WTC11 (cell line): Measurements from ENCODE around the gene UBE3A. TPM values are rescaled to one million over a fixed set of nuclear protein-coding genes. Genes with fewer than 3 reads are reported as not detected.

Experiments used
- ATAC-seq: fragments of 200-7000 bp; cut with Tn5 transposase; 2 replicates; pipeline ENCODE4 v1.10.0; 2021; ENCODE audit warnings: mild to moderate bottlenecking, moderate library complexity
- CTCF ChIA-PET: fragments of 300-600 bp; sonication (Branson Sonifier 250); formaldehyde crosslinking; loops from one replicate; lab custom pipeline; 2021; ENCODE audit warnings: antibody characterized with exemption; lab: Charles Lee
- POLR2A ChIA-PET: fragments of 350-600 bp; sonication (Branson Sonifier 250); formaldehyde crosslinking; loops from one replicate; lab custom pipeline; 2021; ENCODE audit warnings: antibody characterized with exemption; lab: Charles Lee
- DNase-seq: peaks from one replicate; pipeline ENCODE4 v3.0.0; 2021; ENCODE audit warnings: low spot score
- H3K27ac Mint-ChIP-seq: 2 replicates; pipeline ENCODE4 v1.8.0; 2021; ENCODE audit warnings: mixed read lengths
- H3K27me3 Mint-ChIP-seq: 2 replicates; pipeline ENCODE4 v1.8.0; 2021; ENCODE audit warnings: low read depth, mild to moderate bottlenecking, moderate library complexity, mixed read lengths
- H3K36me3 Mint-ChIP-seq: 2 replicates; pipeline ENCODE4 v1.8.0; 2021; ENCODE audit warnings: mixed read lengths
- H3K4me1 Mint-ChIP-seq: 2 replicates; pipeline ENCODE4 v1.8.0; 2022; ENCODE audit warnings: mixed read lengths
- H3K4me3 Mint-ChIP-seq: 2 replicates; pipeline ENCODE4 v1.8.0; 2021; ENCODE audit warnings: mild to moderate bottlenecking, moderate library complexity, mixed read lengths
- H3K9me3 Mint-ChIP-seq: 2 replicates; pipeline ENCODE4 v1.8.0; 2021; ENCODE audit warnings: mixed read lengths
- CBFB ChIP-seq: sonication (generic); formaldehyde crosslinking; IDR thresholded peaks from 2 replicates; pipeline ENCODE4 v1.8.1; 2022; ENCODE audit warnings: mild to moderate bottlenecking, low read depth, missing genetic modification reagents
- CDX4 ChIP-seq: fragments of 250-450 bp; sonication (Bioruptor Pico); IDR thresholded peaks from 2 replicates; pipeline ENCODE4 v1.9.0; 2021; ENCODE audit warnings: moderate library complexity, mild to moderate bottlenecking, inconsistent platforms, borderline replicate concordance
- ERG ChIP-seq: fragments of 250-450 bp; sonication (Bioruptor Pico); IDR thresholded peaks from 2 replicates; pipeline ENCODE4 v1.8.0; 2021; ENCODE audit warnings: mild to moderate bottlenecking
- ESRRA ChIP-seq: sonication (generic); formaldehyde crosslinking; IDR thresholded peaks from 2 replicates; pipeline ENCODE4 v1.8.1; 2022; ENCODE audit warnings: mild to moderate bottlenecking, missing genetic modification reagents, borderline replicate concordance
- FOXP1 ChIP-seq: sonication (generic); formaldehyde crosslinking; IDR thresholded peaks from 2 replicates; pipeline ENCODE4 v1.8.0; 2022; ENCODE audit warnings: missing genetic modification reagents, mild to moderate bottlenecking, moderate library complexity, borderline replicate concordance
- FOXP4 ChIP-seq: sonication (generic); formaldehyde crosslinking; IDR thresholded peaks from 2 replicates; pipeline ENCODE4 v1.8.0; 2022; ENCODE audit warnings: mild to moderate bottlenecking, missing genetic modification reagents
- GABPB1 ChIP-seq: sonication (generic); formaldehyde crosslinking; IDR thresholded peaks from 2 replicates; pipeline ENCODE4 v1.8.1; 2023; ENCODE audit warnings: mild to moderate bottlenecking, missing genetic modification reagents
- GRHL2 ChIP-seq: fragments of 250-450 bp; sonication (Bioruptor Pico); IDR thresholded peaks from 2 replicates; pipeline ENCODE4 v1.8.0; 2022; ENCODE audit warnings: mild to moderate bottlenecking, moderate library complexity; ENCODE audit not compliant: insufficient replicate concordance, severe bottlenecking
- GTF2I ChIP-seq: fragments of 250-450 bp; sonication (Bioruptor Pico); conservative IDR thresholded peaks from 2 replicates; pipeline ENCODE4 v1.4.0; 2021; ENCODE audit warnings: mild to moderate bottlenecking
- HMGA2 ChIP-seq: fragments of 250-450 bp; sonication (Bioruptor Pico); IDR thresholded peaks from 2 replicates; pipeline ENCODE4 v1.4.0; 2021; ENCODE audit warnings: mild to moderate bottlenecking, moderate library complexity
- JAZF1 ChIP-seq: fragments of 250-450 bp; sonication (Bioruptor Pico); IDR thresholded peaks from 2 replicates; pipeline ENCODE4 v1.9.0; 2021; ENCODE audit warnings: moderate library complexity, mild to moderate bottlenecking, inconsistent platforms
- NFYB ChIP-seq: sonication (generic); formaldehyde crosslinking; conservative IDR thresholded peaks from 2 replicates; pipeline ENCODE4 v1.8.0; 2022; ENCODE audit warnings: low read depth, missing genetic modification reagents
- NR2C2 ChIP-seq: sonication (generic); formaldehyde crosslinking; IDR thresholded peaks from 2 replicates; pipeline ENCODE4 v1.8.0; 2022; ENCODE audit warnings: mild to moderate bottlenecking, missing genetic modification reagents
- NR3C1 ChIP-seq: sonication (generic); formaldehyde crosslinking; conservative IDR thresholded peaks from 2 replicates; pipeline ENCODE4 v1.8.1; 2023; ENCODE audit warnings: low read depth, mild to moderate bottlenecking, missing genetic modification reagents
- PRDM15 ChIP-seq: sonication (generic); formaldehyde crosslinking; IDR thresholded peaks from 2 replicates; pipeline ENCODE4 v1.8.0; 2022; ENCODE audit warnings: missing genetic modification reagents
- PRRX2 ChIP-seq: fragments of 250-450 bp; sonication (Bioruptor Pico); IDR thresholded peaks from 2 replicates; pipeline ENCODE4 v1.8.0; 2021; ENCODE audit warnings: mild to moderate bottlenecking
- SOX15 ChIP-seq: fragments of 250-450 bp; sonication (Bioruptor Pico); IDR thresholded peaks from 2 replicates; pipeline ENCODE4 v1.9.0; 2021; ENCODE audit warnings: mild to moderate bottlenecking
- ZMAT4 ChIP-seq: fragments of 250-450 bp; sonication (Bioruptor Pico); IDR thresholded peaks from 2 replicates; pipeline ENCODE4 v1.9.0; 2021; ENCODE audit warnings: mild to moderate bottlenecking
- ZNF121 ChIP-seq: sonication (generic); formaldehyde crosslinking; IDR thresholded peaks from 2 replicates; pipeline ENCODE4 v1.8.0; 2023; ENCODE audit warnings: missing genetic modification reagents
- ZNF423 ChIP-seq: fragments of 250-450 bp; sonication (Bioruptor Pico); IDR thresholded peaks from 2 replicates; pipeline ENCODE4 v2.1.2; 2022; ENCODE audit warnings: mild to moderate bottlenecking, moderate library complexity
- ZNF425 ChIP-seq: fragments of 250-450 bp; sonication (Bioruptor Pico); conservative IDR thresholded peaks from 2 replicates; pipeline ENCODE4 v1.9.0; 2021; ENCODE audit warnings: mild to moderate bottlenecking
- total RNA-seq: library from RNA; stranded (reverse); gene quantifications from 3 replicates; pipeline ENCODE4 v1.2.3, GENCODE V29; 2021
- TF ChIP-seq, protein P1 (sequence below): sonication (generic); formaldehyde crosslinking; IDR thresholded peaks from 2 replicates; pipeline ENCODE4 v1.8.1; 2022; ENCODE audit warnings: low read depth, missing genetic modification reagents, borderline replicate concordance

Gene UBE3A
- total RNA-seq, 1 experiment from 2014 or later = 120 TPM

GRCh38 chr15:25347707-25348106, 91.1 kb downstream of the UBE3A start:
- POLR2A ChIA-PET = no interaction called here

GRCh38 chr15:25346371-25346770, 92.5 kb downstream of the UBE3A start:
- H3K27me3 Mint-ChIP-seq = no peaks in the 10 kb centered on the region
- no peak overlapping the region for H3K4me3 Mint-ChIP-seq
- H3K4me1 Mint-ChIP-seq = peaks cover 49% of the 10 kb centered on the region
- CTCF ChIA-PET = no interaction called here
- H3K27ac Mint-ChIP-seq = peak overlapping the region; percentile 9; the same call in 1 of the 2 replicates
- no peak for ATAC-seq
- DNase-seq = no peak
- peaks cover 39% of the 10 kb centered on the region for H3K36me3 Mint-ChIP-seq
- H3K9me3 Mint-ChIP-seq = peaks cover 15% of the 10 kb centered on the region
- POLR2A ChIA-PET = no interaction called here
- TF ChIP-seq ERG (CRISPR knock-in tag) = no peak
- no peak for TF ChIP-seq ZNF121
- no peak for TF ChIP-seq PRDM15 (CRISPR knock-in tag)
- no peak for TF ChIP-seq JAZF1 (CRISPR knock-in tag)
- no peak for TF ChIP-seq FOXP1
- TF ChIP-seq GABPB1 (CRISPR knock-in tag) = no peak

More at GRCh38 chr15:25347707-25348106, 91.1 kb downstream of the UBE3A start:
- Mint-ChIP-seq H3K9me3 (peaks cover 15% of the 10 kb centered on the region), H3K27me3 (no peaks in the 10 kb centered on the region), H3K4me1 (peaks cover 40% of the 10 kb centered on the region)
- no peak for TF ChIP-seq ZNF425
- TF ChIP-seq, protein P1, sequence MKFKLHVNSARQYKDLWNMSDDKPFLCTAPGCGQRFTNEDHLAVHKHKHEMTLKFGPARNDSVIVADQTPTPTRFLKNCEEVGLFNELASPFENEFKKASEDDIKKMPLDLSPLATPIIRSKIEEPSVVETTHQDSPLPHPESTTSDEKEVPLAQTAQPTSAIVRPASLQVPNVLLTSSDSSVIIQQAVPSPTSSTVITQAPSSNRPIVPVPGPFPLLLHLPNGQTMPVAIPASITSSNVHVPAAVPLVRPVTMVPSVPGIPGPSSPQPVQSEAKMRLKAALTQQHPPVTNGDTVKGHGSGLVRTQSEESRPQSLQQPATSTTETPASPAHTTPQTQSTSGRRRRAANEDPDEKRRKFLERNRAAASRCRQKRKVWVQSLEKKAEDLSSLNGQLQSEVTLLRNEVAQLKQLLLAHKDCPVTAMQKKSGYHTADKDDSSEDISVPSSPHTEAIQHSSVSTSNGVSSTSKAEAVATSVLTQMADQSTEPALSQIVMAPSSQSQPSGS (CRISPR knock-in tag) = no peak
- no peak for TF ChIP-seq HMGA2 (CRISPR knock-in tag)
- TF ChIP-seq NR2C2 (CRISPR knock-in tag) = no peak
- no peak for TF ChIP-seq FOXP4
- TF ChIP-seq CDX4 (CRISPR knock-in tag) = no peak
- no peak for TF ChIP-seq GTF2I
- no peak for TF ChIP-seq GRHL2 (CRISPR knock-in tag)
- TF ChIP-seq NR3C1 (CRISPR knock-in tag) = no peak
- TF ChIP-seq ZMAT4 = no peak
- TF ChIP-seq NFYB (CRISPR knock-in tag) = no peak
- no peak for TF ChIP-seq PRRX2 (CRISPR knock-in tag)
- no peak for TF ChIP-seq CBFB (CRISPR knock-in tag)
- no peak for TF ChIP-seq ESRRA
- no peak for TF ChIP-seq SOX15 (CRISPR knock-in tag)
- no peak for TF ChIP-seq ZNF423 (CRISPR knock-in tag)
- TF ChIP-seq, all 79 proteins: peak for 0
- Mint-ChIP-seq H3K4me3 (no peak overlapping the region), H3K27ac (no peak overlapping the region), H3K36me3 (peaks cover 37% of the 10 kb centered on the region)
- DNase-seq (no peak), ATAC-seq (no peak)
- CTCF ChIA-PET = no interaction called here
